ENCODE data around the gene CCDC85B. TPM values are rescaled to one million over a fixed set of nuclear protein-coding genes. Genes with fewer than 3 reads are reported as not detected.
A peak's percentile ranks its signal among the peaks of the same experiment; 100 is the strongest.

Gene CCDC85B
- total RNA-seq, 1 experiment from 2014 or later: 55.3 TPM

GRCh38 chr11:65853246-65853979, 37.1 kb upstream of the CCDC85B start (continued):
- TF ChIP-seq, protein P1, sequence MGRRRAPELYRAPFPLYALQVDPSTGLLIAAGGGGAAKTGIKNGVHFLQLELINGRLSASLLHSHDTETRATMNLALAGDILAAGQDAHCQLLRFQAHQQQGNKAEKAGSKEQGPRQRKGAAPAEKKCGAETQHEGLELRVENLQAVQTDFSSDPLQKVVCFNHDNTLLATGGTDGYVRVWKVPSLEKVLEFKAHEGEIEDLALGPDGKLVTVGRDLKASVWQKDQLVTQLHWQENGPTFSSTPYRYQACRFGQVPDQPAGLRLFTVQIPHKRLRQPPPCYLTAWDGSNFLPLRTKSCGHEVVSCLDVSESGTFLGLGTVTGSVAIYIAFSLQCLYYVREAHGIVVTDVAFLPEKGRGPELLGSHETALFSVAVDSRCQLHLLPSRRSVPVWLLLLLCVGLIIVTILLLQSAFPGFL (CRISPR knock-in tag; IDR thresholded peaks at IDR 0.05; ENCODE audit: borderline replicate concordance): no peak
- TF ChIP-seq ZBTB21 (CRISPR knock-in tag; IDR thresholded peaks at IDR 0.05; ENCODE audit: borderline replicate concordance) (no peak), E2F5 (CRISPR knock-in tag; IDR thresholded peaks at IDR 0.05) (no peak), ELF4 (CRISPR knock-in tag; IDR thresholded peaks at IDR 0.05; ENCODE audit: low read depth) (no peak), ZNF138 (CRISPR knock-in tag; conservative IDR thresholded peaks at IDR 0.05) (no peak), NFYB (CRISPR knock-in tag; conservative IDR thresholded peaks at IDR 0.05; ENCODE audit: low read depth) (no peak), NR1H2 (CRISPR knock-in tag; IDR thresholded peaks at IDR 0.05) (no peak), GTF2I (CRISPR knock-in tag; conservative IDR thresholded peaks at IDR 0.05) (no peak), TP53 (CRISPR knock-in tag; IDR thresholded peaks at IDR 0.05) (no peak), ZNF532 (CRISPR knock-in tag; IDR thresholded peaks at IDR 0.05; ENCODE audit: borderline replicate concordance) (no peak), NR3C1 (CRISPR knock-in tag; conservative IDR thresholded peaks at IDR 0.05; ENCODE audit: low read depth) (no peak), EMX1 (CRISPR knock-in tag; IDR thresholded peaks at IDR 0.05) (no peak; the same call in 1 of the 2 replicates), JUN (CRISPR knock-in tag; IDR thresholded peaks at IDR 0.05) (no peak)
- TF ChIP-seq, protein P2, sequence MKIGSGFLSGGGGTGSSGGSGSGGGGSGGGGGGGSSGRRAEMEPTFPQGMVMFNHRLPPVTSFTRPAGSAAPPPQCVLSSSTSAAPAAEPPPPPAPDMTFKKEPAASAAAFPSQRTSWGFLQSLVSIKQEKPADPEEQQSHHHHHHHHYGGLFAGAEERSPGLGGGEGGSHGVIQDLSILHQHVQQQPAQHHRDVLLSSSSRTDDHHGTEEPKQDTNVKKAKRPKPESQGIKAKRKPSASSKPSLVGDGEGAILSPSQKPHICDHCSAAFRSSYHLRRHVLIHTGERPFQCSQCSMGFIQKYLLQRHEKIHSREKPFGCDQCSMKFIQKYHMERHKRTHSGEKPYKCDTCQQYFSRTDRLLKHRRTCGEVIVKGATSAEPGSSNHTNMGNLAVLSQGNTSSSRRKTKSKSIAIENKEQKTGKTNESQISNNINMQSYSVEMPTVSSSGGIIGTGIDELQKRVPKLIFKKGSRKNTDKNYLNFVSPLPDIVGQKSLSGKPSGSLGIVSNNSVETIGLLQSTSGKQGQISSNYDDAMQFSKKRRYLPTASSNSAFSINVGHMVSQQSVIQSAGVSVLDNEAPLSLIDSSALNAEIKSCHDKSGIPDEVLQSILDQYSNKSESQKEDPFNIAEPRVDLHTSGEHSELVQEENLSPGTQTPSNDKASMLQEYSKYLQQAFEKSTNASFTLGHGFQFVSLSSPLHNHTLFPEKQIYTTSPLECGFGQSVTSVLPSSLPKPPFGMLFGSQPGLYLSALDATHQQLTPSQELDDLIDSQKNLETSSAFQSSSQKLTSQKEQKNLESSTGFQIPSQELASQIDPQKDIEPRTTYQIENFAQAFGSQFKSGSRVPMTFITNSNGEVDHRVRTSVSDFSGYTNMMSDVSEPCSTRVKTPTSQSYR (CRISPR knock-in tag; IDR thresholded peaks at IDR 0.05): no peak

GRCh38 chr11:65854161-65854592, 36.3 kb upstream of the CCDC85B start:
- Mint-ChIP-seq H3K36me3 (peaks cover 53% of the 10 kb centered on the region), H3K27me3 (ENCODE audit: low read depth) (no peaks in the 10 kb centered on the region), H3K4me3 (peak overlapping the region; percentile 37; the same call in 1 of the 2 replicates)

More at GRCh38 chr11:65854161-65854592, 36.3 kb upstream of the CCDC85B start:
- H3K9me3 Mint-ChIP-seq: peaks cover 6% of the 10 kb centered on the region; the same call in 1 of the 2 replicates
- ChIA-PET CTCF (interaction anchor here (3.6 to 6.3 kb wide), 2 partner anchors 31 to 36 kb away, joined by 49 to 134 read pairs; partner anchors contain the start of genes CCDC85B and FIBP), POLR2A (interaction anchor here (1.0 kb wide), 1 partner anchor 13 kb away, joined by 3 read pairs; no protein-coding TSS in a partner anchor)
- TF ChIP-seq, protein P3, sequence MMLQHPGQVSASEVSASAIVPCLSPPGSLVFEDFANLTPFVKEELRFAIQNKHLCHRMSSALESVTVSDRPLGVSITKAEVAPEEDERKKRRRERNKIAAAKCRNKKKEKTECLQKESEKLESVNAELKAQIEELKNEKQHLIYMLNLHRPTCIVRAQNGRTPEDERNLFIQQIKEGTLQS (CRISPR knock-in tag; conservative IDR thresholded peaks at IDR 0.05): no peak
- no peak for TF ChIP-seq ZNF138 (CRISPR knock-in tag; conservative IDR thresholded peaks at IDR 0.05)
- no peak for TF ChIP-seq ARID4B (CRISPR knock-in tag; IDR thresholded peaks at IDR 0.05; ENCODE audit: borderline replicate concordance)
- TF ChIP-seq IRF1 (CRISPR knock-in tag; IDR thresholded peaks at IDR 0.05): no peak
- TF ChIP-seq PRRX2 (CRISPR knock-in tag; IDR thresholded peaks at IDR 0.05): no peak
- no peak for TF ChIP-seq NR3C1 (CRISPR knock-in tag; conservative IDR thresholded peaks at IDR 0.05; ENCODE audit: low read depth)
- no peak for TF ChIP-seq MXD4 (CRISPR knock-in tag; IDR thresholded peaks at IDR 0.05; ENCODE audit: borderline replicate concordance)
- no peak for TF ChIP-seq HMGA2 (CRISPR knock-in tag; IDR thresholded peaks at IDR 0.05)
- no peak for TF ChIP-seq NR1H2 (CRISPR knock-in tag; IDR thresholded peaks at IDR 0.05)
- peaks cover 23% of the 10 kb centered on the region for H3K4me1 Mint-ChIP-seq
- no peak for DNase-seq (ENCODE audit: low spot score)
- no peak for ATAC-seq
- H3K27ac Mint-ChIP-seq: peak overlapping the region; percentile 41
